Adrenal gland (tissue), 5 donors: ENCODE data around the gene LRBA.

Experiments used
- CTCF ChIP-seq, 6 experiments: fragments of 450-650 bp in 4 of 6; fragments of 200-600 bp in 2 of 6; sonication (generic) in 1 of 6; IDR thresholded peaks; 1 replicate in 5 of 6; 2 replicates in 1 of 6; pipeline versions ENCODE4 v1.5.1 to v1.8.0; 2016 to 2021; ENCODE audit warnings: antibody characterized with exemption in 6 of 6, mild to moderate bottlenecking in 2 of 6, moderate library complexity in 1 of 6
- POLR2A ChIP-seq, 2 donors: fragments of 450-650 bp; IDR thresholded peaks; one replicate each; pipeline ENCODE4 v1.6.1; 2017; ENCODE audit warnings: antibody characterized with exemption in 2 of 2, mild to moderate bottlenecking in 2 of 2, moderate library complexity in 1 of 2
- donor health status: DM: no; HTN: no; CAD: no.

DNA sequence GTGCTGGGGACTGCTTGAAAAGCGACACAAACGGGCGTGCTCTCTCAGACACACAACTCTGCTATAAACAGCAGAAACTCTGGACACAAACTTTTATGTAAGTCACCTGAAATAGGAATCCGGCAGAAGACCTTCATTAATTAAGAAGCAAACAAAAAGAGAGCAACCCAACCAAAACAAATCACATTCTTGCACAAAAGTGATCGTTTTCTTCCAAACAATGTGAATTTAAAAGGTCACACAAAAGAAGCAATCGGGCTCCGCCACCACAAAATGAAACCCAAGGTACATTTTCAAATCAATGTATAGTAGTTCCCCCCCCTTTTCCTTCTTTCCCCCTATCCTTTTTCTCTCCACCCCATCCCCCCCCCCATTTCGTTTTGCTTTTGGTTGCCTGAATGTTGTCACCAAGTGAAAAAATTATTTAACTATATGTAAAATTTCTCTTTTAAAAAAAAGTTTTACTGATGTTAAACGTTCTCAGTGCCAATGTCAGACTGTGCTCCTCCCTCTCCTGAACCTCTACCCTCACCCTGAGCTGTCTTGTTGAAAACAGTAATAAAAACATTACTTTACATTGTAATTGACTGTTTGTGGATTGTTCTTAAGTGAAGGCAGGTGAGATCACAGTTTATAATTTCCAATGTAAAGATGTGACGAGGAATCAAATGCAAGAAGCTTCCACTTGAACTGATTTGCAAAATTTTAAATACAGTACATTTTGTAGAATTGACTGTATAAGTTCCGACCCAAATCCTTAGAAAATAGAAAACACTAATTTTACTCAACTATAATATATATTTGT, 430.8 kb downstream of the LRBA start:
- TF ChIP-seq CTCF (IDR thresholded peaks at IDR 0.05), result no peak
- no peak for TF ChIP-seq POLR2A (IDR thresholded peaks at IDR 0.05)
